GM12865 (cell line): ENCODE measurements around the gene VPS11.

ENCODE experiments used
- DNase-seq: peaks from one replicate; pipeline ENCODE4 v3.0.0; 2010; ENCODE audit warnings: low read depth
- H3K4me3 ChIP-seq: 2 replicates; pipeline ENCODE4 v1.5.1; 2011; ENCODE audit warnings: mild to moderate bottlenecking, low read depth, low read length, control low read depth
- CTCF ChIP-seq: IDR thresholded peaks from 2 replicates; pipeline ENCODE4 v1.5.1; 2011; ENCODE audit warnings: low read length, control low read depth, low read depth, inconsistent platforms; ENCODE audit not compliant: insufficient read depth; ENCODE audit errors: missing control alignments

The VPS11 gene

GRCh38 chr11:119111361-119111925 lies 43.8 kb downstream of the VPS11 start:
- H3K4me3 ChIP-seq, result no peak overlapping the region
- no peak for DNase-seq
- no peak for TF ChIP-seq CTCF

- no peak for TF ChIP-seq CTCF
- DNase-seq, result no peak
- no peak overlapping the region for H3K4me3 ChIP-seq
These were observed 44.8 kb downstream of the VPS11 start for GRCh38 chr11:119112314-119113020.

- DNase-seq, result no peak
- H3K4me3 ChIP-seq, result no peak overlapping the region
- no peak for TF ChIP-seq CTCF
These were observed 46.1 kb downstream of the VPS11 start for GRCh38 chr11:119113716-119114115.

- no peak for DNase-seq
- TF ChIP-seq CTCF, result no peak
- H3K4me3 ChIP-seq, result no peak overlapping the region
These were observed 46.7 kb downstream of the VPS11 start for GRCh38 chr11:119114351-119114750.

GRCh38 chr11:119115484-119116234 lies 48.0 kb downstream of the VPS11 start:
- no peak for TF ChIP-seq CTCF
- DNase-seq, result no peak
- no peak overlapping the region for H3K4me3 ChIP-seq

GRCh38 chr11:119116235-119116594 lies 48.6 kb downstream of the VPS11 start:
- TF ChIP-seq CTCF, result no peak
- no peak for DNase-seq
- H3K4me3 ChIP-seq, result no peak overlapping the region
